ENCODE results near the gene MYRF. TPM values are rescaled to one million over a fixed set of nuclear protein-coding genes. Genes with fewer than 3 reads are reported as not detected.

Gene MYRF
- polyA plus RNA-seq, 1 donor (not counting 4 experiments of a cell fraction or from before 2014, with no cell fraction given) = 0.14 TPM

GRCh38 chr11:61762798-61763197 lies 10.4 kb downstream of the MYRF start:
- no peaks in the 10 kb centered on the region for H3K9me1 ChIP-seq (ENCODE audit: control insufficient read depth, extremely low read depth, insufficient read depth, low read length)
- H3K79me2 ChIP-seq (ENCODE audit: control insufficient read depth, insufficient read depth, low read length) = no peaks in the 10 kb centered on the region
- DNase-seq (ENCODE audit: low read depth, low spot score) (no peak), FAIRE-seq (no peak)
- TF ChIP-seq EZH2 (IDR thresholded peaks at IDR 0.05; ENCODE audit: low read length) (no peak), CTCF (optimal IDR thresholded peaks at IDR 0.05 in 1 of 3, IDR thresholded peaks at IDR 0.05 in 1 of 3, conservative IDR thresholded peaks at IDR 0.05 in 1 of 3; ENCODE audit: extremely low read depth in 1 of 3, insufficient read depth in 2 of 3, low read length in 3 of 3) (no peak)
- no peak overlapping the region for H3K4me3 ChIP-seq (ENCODE audit: control insufficient read depth in 2 of 3, extremely low read depth in 1 of 3, insufficient read depth in 2 of 3, low read depth in 1 of 3, low read length in 3 of 3)
- H3K9ac ChIP-seq (ENCODE audit: control insufficient read depth, extremely low read depth, insufficient read depth, low read length) = no peak overlapping the region
- H3K36me3 ChIP-seq (ENCODE audit: control insufficient read depth in 2 of 2, extremely low read depth in 1 of 2, insufficient read depth in 2 of 2, low read length in 2 of 2) = no peaks in the 10 kb centered on the region
- no peaks in the 10 kb centered on the region for H4K20me1 ChIP-seq (ENCODE audit: control insufficient read depth, extremely low read depth, insufficient read depth, low read length)
- H2AFZ ChIP-seq (ENCODE audit: control insufficient read depth, low read length) = no peak overlapping the region
- H3K27ac ChIP-seq (ENCODE audit: control insufficient read depth, insufficient read depth, low read length) = no peak overlapping the region
- no peaks in the 10 kb centered on the region for H3K4me1 ChIP-seq (ENCODE audit: control insufficient read depth, extremely low read depth, insufficient read depth, low read length)
- peaks cover 9% of the 10 kb centered on the region for H3K27me3 ChIP-seq (ENCODE audit: control insufficient read depth, extremely low read depth, insufficient read depth, low read length)
- dilution Hi-C loops (cut with MboI; ENCODE audit: extremely low pct_ligation_motif_present, low sequenced_read_pairs) = no loop called here
- no peaks in the 10 kb centered on the region for H3K9me3 ChIP-seq (ENCODE audit: control insufficient read depth, low read depth, low read length)
- H3K4me2 ChIP-seq (ENCODE audit: control insufficient read depth, extremely low read depth, insufficient read depth, low read depth, low read length) = no peak overlapping the region

GRCh38 chr11:61763930-61764605 lies 11.6 kb downstream of the MYRF start:
- Histone ChIP-seq H4K20me1 (ENCODE audit: control insufficient read depth, extremely low read depth, insufficient read depth, low read length) (no peaks in the 10 kb centered on the region), H3K36me3 (ENCODE audit: control insufficient read depth in 2 of 2, extremely low read depth in 1 of 2, insufficient read depth in 2 of 2, low read length in 2 of 2) (no peaks in the 10 kb centered on the region), H3K27me3 (ENCODE audit: control insufficient read depth, extremely low read depth, insufficient read depth, low read length) (peaks cover 9% of the 10 kb centered on the region), H2AFZ (ENCODE audit: control insufficient read depth, low read length) (no peak overlapping the region), H3K9me3 (ENCODE audit: control insufficient read depth, low read depth, low read length) (no peaks in the 10 kb centered on the region), H3K9ac (ENCODE audit: control insufficient read depth, extremely low read depth, insufficient read depth, low read length) (no peak overlapping the region), H3K4me1 (ENCODE audit: control insufficient read depth, extremely low read depth, insufficient read depth, low read length) (no peaks in the 10 kb centered on the region), H3K27ac (ENCODE audit: control insufficient read depth, insufficient read depth, low read length) (no peak overlapping the region), H3K4me3 (ENCODE audit: control insufficient read depth in 2 of 3, extremely low read depth in 1 of 3, insufficient read depth in 2 of 3, low read depth in 1 of 3, low read length in 3 of 3) (no peak overlapping the region), H3K9me1 (ENCODE audit: control insufficient read depth, extremely low read depth, insufficient read depth, low read length) (no peaks in the 10 kb centered on the region), H3K4me2 (ENCODE audit: control insufficient read depth, extremely low read depth, insufficient read depth, low read depth, low read length) (no peak overlapping the region), H3K79me2 (ENCODE audit: control insufficient read depth, insufficient read depth, low read length) (no peaks in the 10 kb centered on the region)
- dilution Hi-C loops (cut with MboI; ENCODE audit: extremely low pct_ligation_motif_present, low sequenced_read_pairs) = no loop called here
- FAIRE-seq = no peak
- TF ChIP-seq CTCF (optimal IDR thresholded peaks at IDR 0.05 in 1 of 3, IDR thresholded peaks at IDR 0.05 in 1 of 3, conservative IDR thresholded peaks at IDR 0.05 in 1 of 3; ENCODE audit: extremely low read depth in 1 of 3, insufficient read depth in 2 of 3, low read length in 3 of 3) (no peak), EZH2 (IDR thresholded peaks at IDR 0.05; ENCODE audit: low read length) (no peak)
- no peak for DNase-seq (ENCODE audit: low read depth, low spot score)

Measured in keratinocyte (primary cell).